ENCODE data around the gene NRL.

GRCh38 chr14:24116128-24116814, 1.5 kb upstream of the NRL start:
- TF ChIP-seq CEBPB (IDR thresholded peaks at IDR 0.05; ENCODE audit: borderline replicate concordance in 1 of 2, low read depth in 2 of 2, low read length in 2 of 2) (no peak), CTCF (IDR thresholded peaks at IDR 0.05 in 2 of 3, conservative IDR thresholded peaks at IDR 0.05 in 1 of 3; ENCODE audit: control insufficient read depth in 2 of 3, extremely low read depth in 1 of 3, insufficient read depth in 1 of 3, low read depth in 3 of 3, low read length in 3 of 3) (no peak), BHLHE40 (IDR thresholded peaks at IDR 0.05; ENCODE audit: borderline replicate concordance in 1 of 2, low read depth in 2 of 2, low read length in 1 of 2) (no peak), TAF1 (IDR thresholded peaks at IDR 0.05; ENCODE audit: borderline replicate concordance, low read depth, low read length) (no peak), ZBTB11 (CRISPR knock-in tag; IDR thresholded peaks at IDR 0.05) (no peak), STAT3 (IDR thresholded peaks at IDR 0.05; ENCODE audit: low read depth, low read length) (no peak), JUNB (IDR thresholded peaks at IDR 0.05) (no peak), POLR2AphosphoS5 (IDR thresholded peaks at IDR 0.05; ENCODE audit: low read length) (no peak), EZH2 (IDR thresholded peaks at IDR 0.05; ENCODE audit: borderline replicate concordance, control insufficient read depth, low read depth, low read length) (no peak)

All from GM12878 (cell line).